ENCODE data around the gene SLC14A1.
"Not testable (repeated sequence)": the region's sequence is repeated elsewhere in the genome, so short reads cannot be mapped to it uniquely, and the experiment has no call there.

The SLC14A1 gene

DNA sequence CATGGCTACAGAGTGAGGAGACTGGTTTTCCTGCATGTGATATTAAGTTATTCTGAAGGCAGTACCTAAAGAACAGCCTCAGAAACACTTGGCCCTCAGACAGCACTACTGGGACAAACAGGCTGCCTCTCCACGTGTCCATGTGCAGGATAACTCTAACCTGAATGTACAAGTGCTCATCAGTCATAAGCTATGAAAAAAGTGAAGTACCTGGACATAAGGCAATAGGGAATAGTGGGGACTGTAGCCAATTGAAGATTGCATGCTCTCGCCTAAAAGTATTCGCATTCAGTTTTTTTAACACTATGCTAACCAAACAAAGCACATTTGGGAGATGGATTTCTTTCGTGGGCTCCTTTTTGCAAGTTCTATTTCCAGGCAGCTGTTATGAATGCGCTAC lies 33.0 kb downstream of the SLC14A1 start:
- WGBS (ENCODE audit: insufficient coverage, insufficient read length): no CpG with 5 or more reads among the region's 5 CpGs
- no peak overlapping the region for H3K4me3 ChIP-seq (ENCODE audit: low read length)
- H3K36me3 ChIP-seq (ENCODE audit: control insufficient read depth, insufficient read depth, low read length): no peaks in the 10 kb centered on the region
- DNase-seq (ENCODE audit: low read depth, low spot score): no peak
- 0 out of 2 replicates have a peak, but pooled peaks cover 1% of the 10 kb centered on the region for H3K9me3 ChIP-seq (ENCODE audit: control insufficient read depth, insufficient read depth, low read length)
- H3K4me1 ChIP-seq (ENCODE audit: control insufficient read depth, insufficient read depth, low read length): peaks cover 5% of the 10 kb centered on the region
- no peak overlapping the region for H3K27ac ChIP-seq (ENCODE audit: low read length)
- no peaks in the 10 kb centered on the region for H3K27me3 ChIP-seq (ENCODE audit: control insufficient read depth, insufficient read depth, low read length)

- H3K4me3 ChIP-seq (ENCODE audit: low read length); H3K36me3 ChIP-seq (ENCODE audit: control insufficient read depth, insufficient read depth, low read length); H3K4me1 ChIP-seq (ENCODE audit: control insufficient read depth, insufficient read depth, low read length); H3K27ac ChIP-seq (ENCODE audit: low read length); H3K27me3 ChIP-seq (ENCODE audit: control insufficient read depth, insufficient read depth, low read length); H3K9me3 ChIP-seq (ENCODE audit: control insufficient read depth, insufficient read depth, low read length); DNase-seq (ENCODE audit: low read depth, low spot score): not testable (repeated sequence)
- no CpG with 5 or more reads among the region's 11 CpGs for WGBS (ENCODE audit: insufficient coverage, insufficient read length)
These were observed 33.7 kb downstream of the SLC14A1 start for GRCh38 chr18:45757644-45758043.

DNA sequence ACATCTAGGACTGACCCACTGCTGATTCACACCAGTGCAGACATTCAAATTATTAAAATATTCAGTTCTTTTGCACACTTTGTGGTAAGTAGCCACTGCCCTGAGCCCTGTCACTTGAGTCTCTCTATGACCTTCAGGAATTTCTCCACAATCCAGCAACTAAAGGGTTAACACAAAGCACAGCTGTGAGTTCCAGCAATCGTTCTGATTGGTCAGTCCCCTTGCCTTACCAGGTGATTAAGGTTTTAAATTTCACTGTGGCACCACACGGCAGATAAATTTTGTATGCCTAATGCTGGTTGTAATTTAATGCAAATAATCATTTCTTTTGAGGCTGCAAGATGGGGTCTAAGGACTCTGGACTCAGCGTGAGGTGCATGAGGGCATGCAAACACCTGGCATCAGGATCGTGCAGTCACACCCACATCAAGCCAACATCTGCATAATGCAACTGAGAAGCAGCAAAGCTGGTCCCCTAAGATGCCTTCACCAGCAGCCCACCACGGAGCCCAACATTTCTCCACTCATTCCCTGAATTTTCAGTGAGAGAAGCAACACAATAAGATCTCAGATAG lies 36.6 kb downstream of the SLC14A1 start:
- Histone ChIP-seq H3K27me3 (ENCODE audit: control insufficient read depth, insufficient read depth, low read length) (no peaks in the 10 kb centered on the region; the same call in 1 of the 2 replicates), H3K27ac (ENCODE audit: low read length) (no peak overlapping the region), H3K36me3 (ENCODE audit: control insufficient read depth, insufficient read depth, low read length) (no peaks in the 10 kb centered on the region), H3K4me3 (ENCODE audit: low read length) (no peak overlapping the region), H3K9me3 (ENCODE audit: control insufficient read depth, insufficient read depth, low read length) (0 out of 2 replicates have a peak, but pooled peaks cover 1% of the 10 kb centered on the region), H3K4me1 (ENCODE audit: control insufficient read depth, insufficient read depth, low read length) (peaks cover 5% of the 10 kb centered on the region)
- DNase-seq (ENCODE audit: low read depth, low spot score): peak; percentile 74
- WGBS (ENCODE audit: insufficient coverage, insufficient read length): no CpG with 5 or more reads among the region's 5 CpGs

DNA sequence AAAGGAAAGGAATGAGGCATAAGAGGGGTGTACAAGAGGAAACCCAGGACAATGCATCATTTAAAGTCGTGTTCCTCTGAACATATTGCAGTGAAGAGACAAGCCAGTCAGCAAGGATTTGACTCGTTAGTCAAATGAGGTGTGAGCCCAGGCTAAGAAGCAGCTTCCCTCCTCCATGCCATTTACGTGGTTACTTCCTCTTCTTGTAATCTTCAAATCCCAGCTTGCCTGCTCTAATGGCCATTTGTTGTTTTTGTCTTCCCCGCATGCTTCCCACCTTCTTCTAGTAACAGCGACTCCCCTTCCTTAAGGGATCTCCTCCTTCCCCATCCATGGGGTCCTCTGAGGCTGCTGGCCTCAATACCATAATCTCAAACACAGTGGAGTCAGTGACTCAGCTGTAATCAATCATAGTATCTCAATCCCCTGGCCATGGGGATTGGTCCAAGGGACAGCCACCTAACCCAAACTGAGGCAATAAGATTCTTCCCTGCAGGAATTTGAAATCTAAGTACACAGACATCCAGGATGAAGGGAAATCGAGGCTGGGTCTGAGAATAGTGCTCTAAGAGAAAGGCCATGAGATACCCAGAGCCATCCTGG lies 37.6 kb downstream of the SLC14A1 start:
- no peaks in the 10 kb centered on the region; the same call in 1 of the 2 replicates for H3K27me3 ChIP-seq (ENCODE audit: control insufficient read depth, insufficient read depth, low read length)
- DNase-seq (ENCODE audit: low read depth, low spot score): no peak
- H3K9me3 ChIP-seq (ENCODE audit: control insufficient read depth, insufficient read depth, low read length): no peaks in the 10 kb centered on the region
- H3K4me1 ChIP-seq (ENCODE audit: control insufficient read depth, insufficient read depth, low read length): peaks cover 4% of the 10 kb centered on the region
- no CpG with 5 or more reads among the region's 6 CpGs for WGBS (ENCODE audit: insufficient coverage, insufficient read length)
- no peak overlapping the region for H3K27ac ChIP-seq (ENCODE audit: low read length)
- no peak overlapping the region for H3K4me3 ChIP-seq (ENCODE audit: low read length)
- H3K36me3 ChIP-seq (ENCODE audit: control insufficient read depth, insufficient read depth, low read length): no peaks in the 10 kb centered on the region

DNA sequence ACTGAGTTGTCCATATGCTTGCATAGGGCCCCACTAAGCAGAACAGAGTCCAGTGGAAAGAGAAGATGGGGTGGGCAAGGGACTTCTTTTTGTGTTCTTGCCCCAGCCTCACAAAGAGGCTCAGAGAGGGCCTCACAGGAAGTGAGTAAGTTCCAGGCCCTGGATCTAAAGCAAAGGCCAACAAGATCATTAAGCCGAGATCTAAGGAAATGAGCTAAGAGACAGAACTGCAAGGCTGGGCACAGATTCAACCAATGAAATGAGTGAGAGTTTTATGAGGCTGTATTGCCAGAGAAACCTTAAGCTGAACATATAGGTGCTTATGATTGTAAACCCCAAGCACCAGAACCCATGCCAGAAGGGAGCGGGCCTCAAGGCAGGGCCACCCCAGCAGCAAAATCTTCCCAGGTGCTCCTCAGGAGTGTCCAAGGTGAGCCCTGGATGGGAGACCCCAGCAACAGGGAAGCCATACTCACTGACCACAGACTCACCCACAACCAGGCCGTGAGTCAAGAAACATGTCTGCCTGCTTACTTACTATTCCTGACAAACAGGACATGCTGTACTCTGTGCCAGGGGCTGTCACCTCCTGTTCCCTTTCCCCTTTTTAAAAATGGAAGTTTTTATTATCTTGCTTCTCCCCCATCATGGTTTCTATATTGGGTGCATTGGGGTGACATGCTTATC lies 40.2 kb downstream of the SLC14A1 start:
- H3K9me3 ChIP-seq (ENCODE audit: control insufficient read depth, insufficient read depth, low read length): no peaks in the 10 kb centered on the region
- no peak overlapping the region for H3K4me3 ChIP-seq (ENCODE audit: low read length)
- H3K27ac ChIP-seq (ENCODE audit: low read length): no peak overlapping the region
- no CpG with 5 or more reads among the region's 3 CpGs for WGBS (ENCODE audit: insufficient coverage, insufficient read length)
- DNase-seq (ENCODE audit: low read depth, low spot score): no peak
- no peaks in the 10 kb centered on the region for H3K36me3 ChIP-seq (ENCODE audit: control insufficient read depth, insufficient read depth, low read length)
- no peaks in the 10 kb centered on the region; the same call in 1 of the 2 replicates for H3K27me3 ChIP-seq (ENCODE audit: control insufficient read depth, insufficient read depth, low read length)
- H3K4me1 ChIP-seq (ENCODE audit: control insufficient read depth, insufficient read depth, low read length): peaks cover 4% of the 10 kb centered on the region

- Histone ChIP-seq H3K27me3 (ENCODE audit: control insufficient read depth, insufficient read depth, low read length) (no peaks in the 10 kb centered on the region; the same call in 1 of the 2 replicates), H3K36me3 (ENCODE audit: control insufficient read depth, insufficient read depth, low read length) (no peaks in the 10 kb centered on the region), H3K9me3 (ENCODE audit: control insufficient read depth, insufficient read depth, low read length) (no peaks in the 10 kb centered on the region), H3K4me3 (ENCODE audit: low read length) (no peak overlapping the region), H3K27ac (ENCODE audit: low read length) (no peak overlapping the region), H3K4me1 (ENCODE audit: control insufficient read depth, insufficient read depth, low read length) (no peaks in the 10 kb centered on the region; the same call in 1 of the 2 replicates)
- no peak for DNase-seq (ENCODE audit: low read depth, low spot score)
- WGBS (ENCODE audit: insufficient coverage, insufficient read length): no CpG with 5 or more reads among the region's 2 CpGs
These were observed 41.8 kb downstream of the SLC14A1 start for GRCh38 chr18:45765796-45766195.

DNA sequence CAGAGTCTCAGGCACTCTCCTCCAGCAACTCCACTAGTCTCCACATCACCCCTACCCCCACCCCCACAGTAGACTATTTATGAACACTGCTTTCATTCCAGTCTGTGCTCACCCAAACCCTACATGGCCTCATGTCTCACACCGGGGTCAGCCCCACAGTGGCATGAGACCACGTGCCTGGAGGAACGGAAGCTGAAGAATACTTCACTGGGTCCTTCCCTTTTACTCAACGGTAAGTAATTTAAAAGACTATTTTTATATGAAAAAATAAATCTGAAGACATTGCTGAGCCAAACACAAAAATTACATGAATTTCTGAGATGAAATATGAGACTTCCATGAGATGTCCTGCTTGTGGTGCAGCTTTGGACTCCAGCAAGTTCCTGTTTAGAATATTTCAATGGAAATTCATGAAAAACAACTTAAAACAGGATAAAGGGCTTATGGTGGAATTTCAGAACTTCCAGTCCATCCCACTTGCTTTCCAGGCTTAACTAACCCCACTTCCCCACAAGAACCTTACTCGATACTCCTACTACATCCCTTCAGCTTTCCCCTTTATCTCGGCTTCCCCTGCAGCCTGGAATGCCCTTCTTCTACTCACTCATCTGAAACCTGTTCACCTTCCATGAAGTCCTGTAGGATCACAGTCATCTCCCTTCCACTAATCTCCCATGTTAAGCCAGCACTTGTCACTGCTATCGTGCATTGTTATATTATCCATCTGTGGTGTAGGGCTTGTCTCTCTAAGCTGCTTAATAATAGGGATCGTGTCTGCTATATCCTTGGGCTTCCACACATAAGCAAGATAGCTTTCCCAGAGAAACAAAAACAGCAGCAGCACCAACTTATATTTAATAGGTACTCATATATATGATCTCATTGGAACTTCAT lies 47.9 kb downstream of the SLC14A1 start:
- Histone ChIP-seq H3K4me3 (ENCODE audit: low read length) (no peak overlapping the region), H3K9me3 (ENCODE audit: control insufficient read depth, insufficient read depth, low read length) (no peaks in the 10 kb centered on the region), H3K27me3 (ENCODE audit: control insufficient read depth, insufficient read depth, low read length) (no peaks in the 10 kb centered on the region), H3K27ac (ENCODE audit: low read length) (no peak overlapping the region), H3K36me3 (ENCODE audit: control insufficient read depth, insufficient read depth, low read length) (no peaks in the 10 kb centered on the region), H3K4me1 (ENCODE audit: control insufficient read depth, insufficient read depth, low read length) (no peaks in the 10 kb centered on the region; the same call in 1 of the 2 replicates)
- no peak for DNase-seq (ENCODE audit: low read depth, low spot score)
- no CpG with 5 or more reads among the region's 8 CpGs for WGBS (ENCODE audit: insufficient coverage, insufficient read length)

DNA sequence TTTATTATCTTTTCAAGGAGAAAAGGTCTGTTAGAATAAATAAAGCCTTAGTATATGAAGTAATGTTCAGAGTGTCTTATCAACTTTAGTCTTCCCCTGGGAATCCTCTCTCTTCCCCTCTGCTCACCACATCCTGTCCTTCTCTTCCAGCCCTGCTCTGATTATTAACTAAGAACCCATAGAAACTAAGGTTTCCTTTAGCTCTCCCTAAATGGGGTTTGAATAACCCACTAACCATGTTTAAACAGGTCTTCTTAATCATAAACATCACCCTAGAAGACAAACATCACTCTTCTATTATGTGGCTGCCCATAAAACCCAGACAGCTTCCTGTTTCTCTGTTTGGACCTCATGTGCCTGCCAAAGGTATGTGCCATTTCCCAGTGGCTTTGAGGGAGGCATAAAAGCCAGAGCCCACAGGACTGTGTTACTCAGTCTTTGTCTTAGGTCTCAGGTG lies 50.1 kb downstream of the SLC14A1 start:
- no peak for DNase-seq (ENCODE audit: low read depth, low spot score)
- Histone ChIP-seq H3K27me3 (ENCODE audit: control insufficient read depth, insufficient read depth, low read length) (no peaks in the 10 kb centered on the region), H3K9me3 (ENCODE audit: control insufficient read depth, insufficient read depth, low read length) (no peaks in the 10 kb centered on the region), H3K4me1 (ENCODE audit: control insufficient read depth, insufficient read depth, low read length) (no peaks in the 10 kb centered on the region; the same call in 1 of the 2 replicates), H3K27ac (ENCODE audit: low read length) (no peak overlapping the region), H3K36me3 (ENCODE audit: control insufficient read depth, insufficient read depth, low read length) (no peaks in the 10 kb centered on the region), H3K4me3 (ENCODE audit: low read length) (no peak overlapping the region)

DNA sequence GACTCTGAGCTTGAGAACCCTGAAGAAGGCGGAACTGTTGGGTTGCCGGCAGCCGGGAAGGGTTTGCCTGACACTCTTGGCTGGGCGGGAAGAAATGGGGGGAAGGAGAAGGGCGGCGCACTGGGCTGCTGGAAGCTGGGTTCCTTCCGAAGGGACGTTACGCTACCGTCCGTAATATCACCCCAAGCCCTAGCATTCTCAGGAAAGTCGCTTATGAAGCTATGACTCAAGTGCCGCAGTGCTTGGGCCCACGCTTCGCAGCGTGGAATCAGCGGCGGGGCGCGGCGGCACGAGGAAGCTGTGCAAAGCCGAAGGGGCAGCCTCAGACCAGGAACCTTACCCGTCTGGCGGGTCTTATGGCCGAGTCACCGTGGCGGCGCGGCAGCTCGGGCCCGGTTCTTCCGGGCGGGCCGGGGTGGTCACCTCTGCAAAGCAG lies 51.3 kb downstream of the SLC14A1 start:
- Histone ChIP-seq H3K36me3 (ENCODE audit: control insufficient read depth, insufficient read depth, low read length) (no peaks in the 10 kb centered on the region), H3K4me1 (ENCODE audit: control insufficient read depth, insufficient read depth, low read length) (no peaks in the 10 kb centered on the region; the same call in 1 of the 2 replicates), H3K27ac (ENCODE audit: low read length) (no peak overlapping the region), H3K4me3 (ENCODE audit: low read length) (peak overlapping the region; percentile 82), H3K9me3 (ENCODE audit: control insufficient read depth, insufficient read depth, low read length) (no peaks in the 10 kb centered on the region), H3K27me3 (ENCODE audit: control insufficient read depth, insufficient read depth, low read length) (no peaks in the 10 kb centered on the region)
- no CpG with 5 or more reads among the region's 35 CpGs for WGBS (ENCODE audit: insufficient coverage, insufficient read length)
- peak; percentile 47 for DNase-seq (ENCODE audit: low read depth, low spot score)

- Histone ChIP-seq H3K27me3 (ENCODE audit: control insufficient read depth, insufficient read depth, low read length) (no peaks in the 10 kb centered on the region), H3K27ac (ENCODE audit: low read length) (no peak overlapping the region), H3K4me3 (ENCODE audit: low read length) (peak overlapping the region; percentile 82), H3K9me3 (ENCODE audit: control insufficient read depth, insufficient read depth, low read length) (no peaks in the 10 kb centered on the region), H3K36me3 (ENCODE audit: control insufficient read depth, insufficient read depth, low read length) (no peaks in the 10 kb centered on the region), H3K4me1 (ENCODE audit: control insufficient read depth, insufficient read depth, low read length) (no peaks in the 10 kb centered on the region; the same call in 1 of the 2 replicates)
- no peak for DNase-seq (ENCODE audit: low read depth, low spot score)
- no CpG with 5 or more reads among the region's 8 CpGs for WGBS (ENCODE audit: insufficient coverage, insufficient read length)
These were observed 51.8 kb downstream of the SLC14A1 start for GRCh38 chr18:45775743-45776142.
